MM.1S (cell line): ENCODE results near the gene THOC5.
A peak's percentile ranks its signal among the peaks of the same experiment; 100 is the strongest.

Source experiments
- DNase-seq: peaks from one replicate; pipeline ENCODE4 v3.0.0-alpha.2; 2015
- H2AFZ ChIP-seq: fragments of 300-600 bp; sonication (generic); 2 replicates; pipeline ENCODE4 v1.6.0; 2016; ENCODE audit warnings: antibody characterized with exemption, low read length
- H3F3A ChIP-seq: fragments of 300-600 bp; sonication (generic); 2 replicates; pipeline ENCODE4 v1.6.1; 2016; ENCODE audit warnings: mild to moderate bottlenecking, antibody characterized with exemption, low read length, moderate library complexity, mixed read lengths; ENCODE audit not compliant: insufficient read depth
- H3K27ac ChIP-seq: fragments of 300-600 bp; sonication (generic); 2 replicates; pipeline ENCODE4 v1.5.1; 2016; ENCODE audit warnings: mild to moderate bottlenecking, low read length
- H3K27me3 ChIP-seq: fragments of 300-600 bp; sonication (generic); replicated peaks from 2 replicates; pipeline ENCODE4 v1.6.0; 2016; ENCODE audit warnings: low read length; ENCODE audit not compliant: insufficient read depth
- H3K36me3 ChIP-seq: fragments of 300-600 bp; sonication (generic); replicated peaks from 2 replicates; pipeline ENCODE4 v1.6.1; 2016; ENCODE audit warnings: mild to moderate bottlenecking, low read length, mixed read lengths; ENCODE audit not compliant: insufficient read depth
- H3K4me1 ChIP-seq: fragments of 300-600 bp; sonication (generic); 2 replicates; pipeline ENCODE4 v1.6.1; 2016; ENCODE audit warnings: low read length, mixed read lengths
- H3K4me2 ChIP-seq: fragments of 300-600 bp; sonication (generic); 2 replicates; pipeline ENCODE4 v1.6.0; 2016; ENCODE audit warnings: low read depth, low read length
- H3K4me3 ChIP-seq: fragments of 300-600 bp; sonication (generic); 2 replicates; pipeline ENCODE4 v1.5.1; 2016; ENCODE audit warnings: low read length, mixed read lengths
- H3K79me2 ChIP-seq: fragments of 300-600 bp; sonication (generic); 2 replicates; pipeline ENCODE4 v1.6.1; 2016; ENCODE audit warnings: mixed run types, low read length, mixed read lengths
- H3K9ac ChIP-seq: fragments of 300-600 bp; sonication (generic); 2 replicates; pipeline ENCODE4 v1.6.1; 2016; ENCODE audit warnings: low read length, mixed read lengths
- H3K9me2 ChIP-seq: fragments of 300-600 bp; sonication (generic); replicated peaks from 2 replicates; pipeline ENCODE4 v1.6.1; 2016; ENCODE audit warnings: mild to moderate bottlenecking, low read length, mixed read lengths; ENCODE audit not compliant: insufficient read depth
- H3K9me3 ChIP-seq: fragments of 300-600 bp; sonication (generic); replicated peaks from 2 replicates; pipeline ENCODE4 v1.6.1; 2016; ENCODE audit warnings: mild to moderate bottlenecking, low read length, mixed read lengths; ENCODE audit not compliant: insufficient read depth
- H4K20me1 ChIP-seq: fragments of 300-600 bp; sonication (generic); 2 replicates; pipeline ENCODE4 v1.6.1; 2016; ENCODE audit warnings: mild to moderate bottlenecking, low read length, moderate library complexity, mixed read lengths; ENCODE audit not compliant: insufficient read depth
- EZH2 ChIP-seq: fragments of 300-600 bp; sonication (generic); optimal IDR thresholded peaks from 2 replicates; pipeline ENCODE3; 2017; ENCODE audit warnings: low read depth, mild to moderate bottlenecking, antibody characterized with exemption, low read length, mixed read lengths
- EZH2phosphoT487 ChIP-seq: fragments of 300-600 bp; sonication (generic); IDR thresholded peaks from 2 replicates; pipeline ENCODE4 v1.6.1; 2018; ENCODE audit warnings: antibody characterized with exemption, low read length
- TF ChIP-seq, protein P1 (sequence below): fragments of 300-600 bp; sonication (generic); IDR thresholded peaks from 2 replicates; pipeline ENCODE4 v1.5.1; 2016; ENCODE audit warnings: antibody characterized with exemption, low read length, mixed read lengths

Gene THOC5

DNA sequence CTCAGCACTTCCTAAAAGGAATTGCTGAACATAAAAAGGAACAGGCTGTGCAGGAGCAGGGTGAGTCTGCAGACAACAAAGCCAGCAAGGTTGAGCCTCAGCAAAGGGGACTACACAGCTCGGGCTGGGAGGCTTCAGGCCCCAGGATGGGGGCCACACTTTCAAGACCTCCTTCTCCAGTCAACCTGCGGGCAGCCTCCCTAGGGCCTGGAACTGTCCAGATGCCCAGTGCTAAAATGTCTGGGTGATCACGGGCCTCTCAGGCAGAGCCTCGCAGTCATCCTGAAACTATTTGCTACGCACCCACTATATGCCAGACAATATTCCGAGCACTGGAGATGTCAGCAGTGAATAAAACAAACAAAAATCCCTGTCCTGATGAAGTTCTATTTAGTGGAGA is 77.4 kb downstream of the THOC5 start:
- H3K9me3 ChIP-seq: no peaks in the 10 kb centered on the region
- no peaks in the 10 kb centered on the region for H4K20me1 ChIP-seq
- peaks cover 50% of the 10 kb centered on the region for H3K27me3 ChIP-seq
- no peak overlapping the region for H3K4me2 ChIP-seq
- H3K79me2 ChIP-seq: no peaks in the 10 kb centered on the region
- H3K36me3 ChIP-seq: no peaks in the 10 kb centered on the region
- no peak overlapping the region for H3K27ac ChIP-seq
- H3K9ac ChIP-seq: no peak overlapping the region
- H3K4me1 ChIP-seq: no peaks in the 10 kb centered on the region
- no peaks in the 10 kb centered on the region for H3F3A ChIP-seq
- DNase-seq: no peak
- H3K9me2 ChIP-seq: no peaks in the 10 kb centered on the region
- H2AFZ ChIP-seq: no peak overlapping the region
- no peak overlapping the region for H3K4me3 ChIP-seq
- TF ChIP-seq EZH2phosphoT487 (no peak), EZH2 (no peak)
- TF ChIP-seq, protein P1, sequence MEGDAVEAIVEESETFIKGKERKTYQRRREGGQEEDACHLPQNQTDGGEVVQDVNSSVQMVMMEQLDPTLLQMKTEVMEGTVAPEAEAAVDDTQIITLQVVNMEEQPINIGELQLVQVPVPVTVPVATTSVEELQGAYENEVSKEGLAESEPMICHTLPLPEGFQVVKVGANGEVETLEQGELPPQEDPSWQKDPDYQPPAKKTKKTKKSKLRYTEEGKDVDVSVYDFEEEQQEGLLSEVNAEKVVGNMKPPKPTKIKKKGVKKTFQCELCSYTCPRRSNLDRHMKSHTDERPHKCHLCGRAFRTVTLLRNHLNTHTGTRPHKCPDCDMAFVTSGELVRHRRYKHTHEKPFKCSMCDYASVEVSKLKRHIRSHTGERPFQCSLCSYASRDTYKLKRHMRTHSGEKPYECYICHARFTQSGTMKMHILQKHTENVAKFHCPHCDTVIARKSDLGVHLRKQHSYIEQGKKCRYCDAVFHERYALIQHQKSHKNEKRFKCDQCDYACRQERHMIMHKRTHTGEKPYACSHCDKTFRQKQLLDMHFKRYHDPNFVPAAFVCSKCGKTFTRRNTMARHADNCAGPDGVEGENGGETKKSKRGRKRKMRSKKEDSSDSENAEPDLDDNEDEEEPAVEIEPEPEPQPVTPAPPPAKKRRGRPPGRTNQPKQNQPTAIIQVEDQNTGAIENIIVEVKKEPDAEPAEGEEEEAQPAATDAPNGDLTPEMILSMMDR: no peak

DNA sequence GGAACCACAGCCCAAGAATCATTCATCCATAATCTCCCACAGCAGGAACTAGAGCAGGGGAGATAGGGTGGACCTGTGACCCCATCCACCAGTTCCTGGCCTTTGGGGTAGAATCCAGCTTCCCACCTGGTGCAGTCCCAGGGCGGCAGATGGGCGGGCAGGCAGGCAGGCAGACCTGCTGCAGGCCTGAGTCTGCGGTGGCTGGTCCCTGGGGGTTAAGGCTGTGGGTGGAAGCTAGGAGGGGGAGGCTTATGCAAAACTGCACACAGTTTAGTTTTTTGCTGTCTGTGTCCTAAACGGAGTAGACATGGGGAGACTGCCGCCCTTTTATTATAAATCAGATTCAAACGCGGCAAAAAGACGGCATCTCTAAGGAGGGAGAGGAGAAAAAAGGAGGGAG is 78.0 kb downstream of the THOC5 start:
- H3K9me2 ChIP-seq: no peaks in the 10 kb centered on the region
- no peak for TF ChIP-seq EZH2
- TF ChIP-seq EZH2phosphoT487: no peak
- H3K27me3 ChIP-seq: peaks cover 56% of the 10 kb centered on the region
- H3K4me2 ChIP-seq: no peak overlapping the region
- no peak overlapping the region for H2AFZ ChIP-seq
- H3K4me3 ChIP-seq: no peak overlapping the region
- no peaks in the 10 kb centered on the region for H4K20me1 ChIP-seq
- no peaks in the 10 kb centered on the region for H3K79me2 ChIP-seq
- H3K4me1 ChIP-seq: no peaks in the 10 kb centered on the region
- H3K36me3 ChIP-seq: no peaks in the 10 kb centered on the region
- H3K9me3 ChIP-seq: no peaks in the 10 kb centered on the region
- DNase-seq: no peak
- no peak overlapping the region for H3K27ac ChIP-seq
- no peaks in the 10 kb centered on the region for H3F3A ChIP-seq
- no peak overlapping the region for H3K9ac ChIP-seq

DNA sequence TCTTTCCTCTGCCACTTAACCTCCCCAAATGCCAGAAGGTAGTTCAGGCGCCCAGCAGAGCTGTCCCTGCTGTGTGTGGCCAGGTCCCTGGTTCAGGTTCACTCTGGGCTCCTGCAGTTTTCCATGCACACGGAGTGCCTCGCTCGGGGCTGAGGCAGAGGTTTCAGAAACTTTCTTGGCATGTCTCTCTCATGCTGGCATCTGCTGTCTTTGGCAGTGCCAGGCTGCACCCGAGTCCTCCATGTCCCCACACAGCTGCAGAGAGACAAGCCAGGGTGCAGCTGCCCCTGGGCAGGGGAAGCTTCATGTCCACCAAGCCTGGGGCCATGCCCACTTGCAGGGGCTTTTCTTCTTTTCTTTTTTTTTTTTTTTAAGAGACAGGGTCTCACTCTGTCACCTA is 80.6 kb downstream of the THOC5 start:
- Histone ChIP-seq H3K9me2 (no peaks in the 10 kb centered on the region), H3K4me3 (no peak overlapping the region), H3K27me3 (peaks cover 56% of the 10 kb centered on the region), H3K36me3 (no peaks in the 10 kb centered on the region), H3K4me1 (no peaks in the 10 kb centered on the region), H4K20me1 (no peaks in the 10 kb centered on the region), H2AFZ (no peak overlapping the region), H3K9ac (no peak overlapping the region), H3K9me3 (no peaks in the 10 kb centered on the region), H3K27ac (no peak overlapping the region), H3K4me2 (no peak overlapping the region), H3F3A (no peaks in the 10 kb centered on the region), H3K79me2 (no peaks in the 10 kb centered on the region)
- TF ChIP-seq, protein P1: no peak
- no peak for TF ChIP-seq EZH2
- no peak for TF ChIP-seq EZH2phosphoT487
- DNase-seq: no peak

DNA sequence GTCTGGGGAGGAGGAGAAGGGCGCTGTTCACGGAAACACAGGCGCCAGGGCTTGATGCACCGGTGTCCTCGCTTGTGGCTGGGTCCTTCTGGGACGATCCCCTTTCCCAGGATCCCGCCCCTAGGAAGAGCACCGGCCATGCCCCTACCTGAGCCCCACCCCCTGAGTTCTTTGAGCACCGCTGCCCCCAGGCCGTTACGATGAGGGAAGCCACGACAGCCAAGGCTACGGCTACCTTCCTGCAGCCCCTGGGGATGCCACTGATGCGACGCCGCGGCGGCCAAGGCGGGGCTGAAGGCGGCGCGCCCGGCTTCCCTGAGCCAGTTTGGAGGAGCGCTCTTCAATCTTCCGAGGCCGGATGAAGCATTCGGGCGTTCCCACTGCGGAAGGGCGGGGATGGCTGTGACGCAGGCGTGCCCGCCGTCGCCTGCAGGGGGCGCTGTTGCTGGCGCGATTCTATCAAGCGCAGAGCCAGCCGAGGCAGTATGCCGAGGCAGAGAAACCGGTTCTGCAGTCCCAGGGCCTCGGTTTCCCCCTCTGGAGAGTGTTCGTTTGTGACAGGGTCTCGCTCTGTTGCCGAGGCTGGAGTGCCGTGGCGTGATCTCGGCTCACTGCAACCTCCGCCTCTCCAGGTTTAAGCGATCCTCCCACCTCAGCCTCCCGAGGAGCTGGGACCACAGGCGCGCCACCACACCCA is 83.2 kb downstream of the THOC5 start:
- Histone ChIP-seq H3K27me3 (peaks cover 31% of the 10 kb centered on the region), H3K9ac (no peak overlapping the region), H3K79me2 (no peaks in the 10 kb centered on the region), H3K9me3 (no peaks in the 10 kb centered on the region), H3K4me2 (peak overlapping the region; percentile 41; the same call in 1 of the 2 replicates), H3K27ac (no peak overlapping the region), H3K4me3 (no peak overlapping the region; the same call in 1 of the 2 replicates), H3K9me2 (no peaks in the 10 kb centered on the region), H4K20me1 (no peaks in the 10 kb centered on the region), H2AFZ (no peak overlapping the region), H3F3A (no peaks in the 10 kb centered on the region), H3K4me1 (no peaks in the 10 kb centered on the region), H3K36me3 (no peaks in the 10 kb centered on the region)
- TF ChIP-seq EZH2 (no peak), EZH2phosphoT487 (no peak)
- TF ChIP-seq, protein P1: peak; percentile 63
- DNase-seq: peak; percentile 26
